Stimulated activated naive CD8-positive, alpha-beta T cell treated with anti-CD3 and anti-CD28 coated beads, Interleukin-15, amount 100 ng/mL, for 72 hours (primary cell): ENCODE results near the gene NXN.
"Not testable (repeated sequence)": the region's sequence is repeated elsewhere in the genome, so short reads cannot be mapped to it uniquely, and the experiment has no call there.

Experiments used
- ATAC-seq: fragments of 150-1000 bp; cut with Tn5 transposase; 2 replicates; pipeline ENCODE4 v1.10.0; 2021; ENCODE audit warnings: mild to moderate bottlenecking, moderate library complexity
- DNase-seq, 2 donors: peaks; one replicate each; pipeline ENCODE4 v3.0.0; 2021 to 2022
- H3K27ac Mint-ChIP-seq, 2 donors: one replicate each; pipeline ENCODE4 v1.8.0; 2022; ENCODE audit warnings: mild to moderate bottlenecking in 2 of 2, mixed read lengths in 2 of 2, moderate library complexity in 2 of 2
- H3K27me3 Mint-ChIP-seq: one replicate; pipeline ENCODE4 v1.8.0; 2022; ENCODE audit warnings: mixed read lengths
- H3K4me1 Mint-ChIP-seq: one replicate; pipeline ENCODE4 v1.8.0; 2022; ENCODE audit warnings: mild to moderate bottlenecking, mixed read lengths
- H3K4me3 Mint-ChIP-seq, 2 donors: one replicate each; pipeline ENCODE4 v1.8.0; 2022; ENCODE audit warnings: mild to moderate bottlenecking in 2 of 2, mixed read lengths in 2 of 2, moderate library complexity in 1 of 2
- H3K9me3 Mint-ChIP-seq, 2 donors: one replicate each; pipeline ENCODE4 v1.8.0; 2022; ENCODE audit warnings: mixed read lengths in 2 of 2

The NXN gene

GRCh38 chr17:796609-797008 lies 183.0 kb downstream of the NXN start:
- H3K27me3 Mint-ChIP-seq, result no peaks in the 10 kb centered on the region
- no peak overlapping the region for H3K27ac Mint-ChIP-seq
- ATAC-seq (no peak), DNase-seq (no peak)
- H3K4me3 Mint-ChIP-seq, result no peak overlapping the region
- no peaks in the 10 kb centered on the region for H3K9me3 Mint-ChIP-seq
- H3K4me1 Mint-ChIP-seq, result peaks cover 8% of the 10 kb centered on the region

GRCh38 chr17:795721-796120 lies 183.9 kb downstream of the NXN start:
- H3K4me1 Mint-ChIP-seq, result peaks cover 8% of the 10 kb centered on the region

GRCh38 chr17:795276-795675 lies 184.3 kb downstream of the NXN start:
- no peak overlapping the region for H3K4me3 Mint-ChIP-seq
- H3K27ac Mint-ChIP-seq, result peak overlapping the region in 1 of 2 donors; percentile 66
- DNase-seq (no peak), ATAC-seq (no peak)
- no peaks in the 10 kb centered on the region for H3K9me3 Mint-ChIP-seq
- no peaks in the 10 kb centered on the region for H3K27me3 Mint-ChIP-seq
- H3K4me1 Mint-ChIP-seq, result peaks cover 8% of the 10 kb centered on the region

More at GRCh38 chr17:795721-796120, 183.9 kb downstream of the NXN start:
- Mint-ChIP-seq H3K9me3 (no peaks in the 10 kb centered on the region), H3K4me3 (no peak overlapping the region), H3K27ac (no peak overlapping the region), H3K27me3 (no peaks in the 10 kb centered on the region)
- ATAC-seq (no peak), DNase-seq (no peak)

GRCh38 chr17:794876-795275 lies 184.7 kb downstream of the NXN start:
- no peaks in the 10 kb centered on the region for H3K9me3 Mint-ChIP-seq
- H3K4me3 Mint-ChIP-seq, result peak overlapping the region in 1 of 2 donors; percentile 2
- ATAC-seq, result peak; percentile 72
- peak; percentile 28 to 39 for DNase-seq
- H3K4me1 Mint-ChIP-seq, result peaks cover 12% of the 10 kb centered on the region
- peak overlapping the region in 1 of 2 donors; percentile 67 for H3K27ac Mint-ChIP-seq
- H3K27me3 Mint-ChIP-seq, result no peaks in the 10 kb centered on the region

GRCh38 chr17:792277-792676 lies 187.3 kb downstream of the NXN start:
- Mint-ChIP-seq H3K4me1 (peaks cover 15% of the 10 kb centered on the region), H3K27ac (no peak overlapping the region), H3K9me3 (no peaks in the 10 kb centered on the region), H3K4me3 (no peak overlapping the region), H3K27me3 (no peaks in the 10 kb centered on the region)
- DNase-seq (no peak), ATAC-seq (no peak)

GRCh38 chr17:791829-792228 lies 187.7 kb downstream of the NXN start:
- Mint-ChIP-seq H3K27ac (no peak overlapping the region), H3K4me3 (no peak overlapping the region), H3K9me3 (no peaks in the 10 kb centered on the region), H3K27me3 (no peaks in the 10 kb centered on the region), H3K4me1 (peaks cover 15% of the 10 kb centered on the region)
- no peak for DNase-seq
- no peak for ATAC-seq

- H3K4me1 Mint-ChIP-seq, result peaks cover 15% of the 10 kb centered on the region
- not testable (repeated sequence) for H3K4me3 Mint-ChIP-seq, H3K27me3 Mint-ChIP-seq, H3K27ac Mint-ChIP-seq, ATAC-seq, DNase-seq, H3K9me3 Mint-ChIP-seq
Observed at GRCh38 chr17:790874-791247, 188.7 kb downstream of the NXN start.

- not testable (repeated sequence) for H3K9me3 Mint-ChIP-seq, ATAC-seq, DNase-seq
Observed at GRCh38 chr17:789931-790873, 189.4 kb downstream of the NXN start.

GRCh38 chr17:789160-789840 lies 190.3 kb downstream of the NXN start:
- Mint-ChIP-seq H3K4me3 (no peak overlapping the region), H3K9me3 (no peaks in the 10 kb centered on the region), H3K4me1 (peaks cover 14% of the 10 kb centered on the region), H3K27me3 (no peaks in the 10 kb centered on the region), H3K27ac (peak overlapping the region in 1 of 2 donors; percentile 78)
- no peak for DNase-seq
- no peak for ATAC-seq

More at GRCh38 chr17:789931-790873, 189.4 kb downstream of the NXN start:
- not testable (repeated sequence) for H3K27me3 Mint-ChIP-seq, H3K4me3 Mint-ChIP-seq, H3K27ac Mint-ChIP-seq
- H3K4me1 Mint-ChIP-seq, result peaks cover 15% of the 10 kb centered on the region

GRCh38 chr17:788551-788950 lies 191.0 kb downstream of the NXN start:
- H3K27me3 Mint-ChIP-seq, result no peaks in the 10 kb centered on the region
- H3K27ac Mint-ChIP-seq, result no peak overlapping the region
- no peaks in the 10 kb centered on the region for H3K9me3 Mint-ChIP-seq
- peaks cover 22% of the 10 kb centered on the region for H3K4me1 Mint-ChIP-seq
- ATAC-seq (no peak), DNase-seq (no peak)
- H3K4me3 Mint-ChIP-seq, result no peak overlapping the region

- Mint-ChIP-seq H3K4me1 (peaks cover 29% of the 10 kb centered on the region), H3K27me3 (no peaks in the 10 kb centered on the region), H3K4me3 (no peak overlapping the region), H3K27ac (no peak overlapping the region), H3K9me3 (no peaks in the 10 kb centered on the region)
- ATAC-seq (no peak), DNase-seq (no peak)
Observed at GRCh38 chr17:787641-788221, 191.8 kb downstream of the NXN start.

- H3K27ac Mint-ChIP-seq, H3K27me3 Mint-ChIP-seq, DNase-seq, ATAC-seq, H3K9me3 Mint-ChIP-seq, H3K4me3 Mint-ChIP-seq: not testable (repeated sequence)
- H3K4me1 Mint-ChIP-seq, result peaks cover 36% of the 10 kb centered on the region
Observed at GRCh38 chr17:785901-786300, 193.7 kb downstream of the NXN start.

GRCh38 chr17:784143-784542 lies 195.4 kb downstream of the NXN start:
- DNase-seq, result no peak
- H3K27me3 Mint-ChIP-seq, result no peaks in the 10 kb centered on the region
- H3K9me3 Mint-ChIP-seq, result no peaks in the 10 kb centered on the region
- H3K27ac Mint-ChIP-seq, result peak overlapping the region in 1 of 2 donors; percentile 69
- no peak for ATAC-seq
- peak overlapping the region; percentile 95 to 98 for H3K4me3 Mint-ChIP-seq
- peaks cover 36% of the 10 kb centered on the region for H3K4me1 Mint-ChIP-seq

- peak within 1 kb of the TSS; percentile 95 to 98 for H3K4me3 Mint-ChIP-seq
- ATAC-seq (peak; percentile 98), DNase-seq (peak; percentile 92 to 96)
- H3K9me3 Mint-ChIP-seq, result no peaks in the 10 kb centered on the region
- H3K4me1 Mint-ChIP-seq, result peaks cover 42% of the 10 kb centered on the region
- no peaks in the 10 kb centered on the region for H3K27me3 Mint-ChIP-seq
- H3K27ac Mint-ChIP-seq, result peak within 1 kb of the TSS; percentile 94 to 97
Observed at GRCh38 chr17:781805-782731, 197.5 kb downstream of the NXN start, which contains the start of the genes GLOD4 and MRM3. GLOD4 (minus strand) TSS chr17:782280; CDS start chr17:782255, 25 bp downstream. MRM3 (plus strand) TSS chr17:782353; CDS start chr17:782379, 26 bp downstream.

- Mint-ChIP-seq H3K4me1 (peaks cover 38% of the 10 kb centered on the region), H3K27me3 (no peaks in the 10 kb centered on the region), H3K4me3 (no peak overlapping the region), H3K9me3 (no peaks in the 10 kb centered on the region), H3K27ac (no peak overlapping the region)
- DNase-seq, result no peak
- ATAC-seq, result no peak
Observed at GRCh38 chr17:778096-778495, 201.5 kb downstream of the NXN start.
